WTC11 (cell line): ENCODE data around the gene MVP. TPM values are rescaled to one million over a fixed set of nuclear protein-coding genes. Genes with fewer than 3 reads are reported as not detected.

Experiments
- ATAC-seq: fragments of 200-7000 bp; cut with Tn5 transposase; 2 replicates; pipeline ENCODE4 v1.10.0; 2021; ENCODE audit warnings: mild to moderate bottlenecking, moderate library complexity
- CTCF ChIA-PET: fragments of 300-600 bp; sonication (Branson Sonifier 250); formaldehyde crosslinking; loops from one replicate; lab custom pipeline; 2021; ENCODE audit warnings: antibody characterized with exemption; lab: Charles Lee
- POLR2A ChIA-PET: fragments of 350-600 bp; sonication (Branson Sonifier 250); formaldehyde crosslinking; loops from one replicate; lab custom pipeline; 2021; ENCODE audit warnings: antibody characterized with exemption; lab: Charles Lee
- DNase-seq: peaks from one replicate; pipeline ENCODE4 v3.0.0; 2021; ENCODE audit warnings: low spot score
- H3K27ac Mint-ChIP-seq: 2 replicates; pipeline ENCODE4 v1.8.0; 2021; ENCODE audit warnings: mixed read lengths
- H3K27me3 Mint-ChIP-seq: 2 replicates; pipeline ENCODE4 v1.8.0; 2021; ENCODE audit warnings: low read depth, mild to moderate bottlenecking, moderate library complexity, mixed read lengths
- H3K36me3 Mint-ChIP-seq: 2 replicates; pipeline ENCODE4 v1.8.0; 2021; ENCODE audit warnings: mixed read lengths
- H3K4me1 Mint-ChIP-seq: 2 replicates; pipeline ENCODE4 v1.8.0; 2022; ENCODE audit warnings: mixed read lengths
- H3K4me3 Mint-ChIP-seq: 2 replicates; pipeline ENCODE4 v1.8.0; 2021; ENCODE audit warnings: mild to moderate bottlenecking, moderate library complexity, mixed read lengths
- H3K9me3 Mint-ChIP-seq: 2 replicates; pipeline ENCODE4 v1.8.0; 2021; ENCODE audit warnings: mixed read lengths
- ATF3 ChIP-seq: sonication (generic); formaldehyde crosslinking; conservative IDR thresholded peaks from 2 replicates; pipeline ENCODE4 v1.8.1; 2022; ENCODE audit warnings: mild to moderate bottlenecking, missing genetic modification reagents
- ATF6 ChIP-seq: sonication (generic); formaldehyde crosslinking; IDR thresholded peaks from 2 replicates; pipeline ENCODE4 v1.8.1; 2023; ENCODE audit warnings: mild to moderate bottlenecking, missing genetic modification reagents
- CREB1 ChIP-seq: sonication (generic); formaldehyde crosslinking; IDR thresholded peaks from 2 replicates; pipeline ENCODE4 v1.8.0; 2023; ENCODE audit warnings: mild to moderate bottlenecking, missing genetic modification reagents
- E2F4 ChIP-seq: sonication (generic); formaldehyde crosslinking; IDR thresholded peaks from 2 replicates; pipeline ENCODE4 v1.8.1; 2022; ENCODE audit warnings: low read depth, mild to moderate bottlenecking, moderate library complexity, missing genetic modification reagents, borderline replicate concordance
- E2F5 ChIP-seq: sonication (generic); formaldehyde crosslinking; IDR thresholded peaks from 2 replicates; pipeline ENCODE4 v1.8.1; 2022; ENCODE audit warnings: mild to moderate bottlenecking, moderate library complexity, missing genetic modification reagents
- EMX1 ChIP-seq: fragments of 250-450 bp; sonication (Bioruptor Pico); IDR thresholded peaks from 2 replicates; pipeline ENCODE4 v1.8.0; 2021; ENCODE audit warnings: mild to moderate bottlenecking
- ERG ChIP-seq: fragments of 250-450 bp; sonication (Bioruptor Pico); IDR thresholded peaks from 2 replicates; pipeline ENCODE4 v1.8.0; 2021; ENCODE audit warnings: mild to moderate bottlenecking
- FOXK1 ChIP-seq: sonication (generic); formaldehyde crosslinking; IDR thresholded peaks from 2 replicates; pipeline ENCODE4 v1.8.0; 2022; ENCODE audit warnings: mild to moderate bottlenecking, moderate library complexity, missing genetic modification reagents
- FOXP1 ChIP-seq: sonication (generic); formaldehyde crosslinking; IDR thresholded peaks from 2 replicates; pipeline ENCODE4 v1.8.0; 2022; ENCODE audit warnings: missing genetic modification reagents, mild to moderate bottlenecking, moderate library complexity, borderline replicate concordance
- GRHL2 ChIP-seq: fragments of 250-450 bp; sonication (Bioruptor Pico); IDR thresholded peaks from 2 replicates; pipeline ENCODE4 v1.8.0; 2022; ENCODE audit warnings: mild to moderate bottlenecking, moderate library complexity; ENCODE audit not compliant: insufficient replicate concordance, severe bottlenecking
- MLX ChIP-seq: sonication (generic); formaldehyde crosslinking; IDR thresholded peaks from 2 replicates; pipeline ENCODE4 v1.8.1; 2023; ENCODE audit warnings: mild to moderate bottlenecking, missing genetic modification reagents, moderate library complexity
- MYBL2 ChIP-seq: sonication (generic); formaldehyde crosslinking; IDR thresholded peaks from 2 replicates; pipeline ENCODE4 v1.8.1; 2023; ENCODE audit warnings: mild to moderate bottlenecking, moderate library complexity, missing genetic modification reagents
- NFATC4 ChIP-seq: fragments of 250-450 bp; sonication (Bioruptor Pico); IDR thresholded peaks from 2 replicates; pipeline ENCODE4 v1.9.0; 2021; ENCODE audit warnings: mild to moderate bottlenecking
- NFE2L1 ChIP-seq: sonication (generic); formaldehyde crosslinking; IDR thresholded peaks from 2 replicates; pipeline ENCODE4 v1.8.1; 2023; ENCODE audit warnings: missing genetic modification reagents
- NFYB ChIP-seq: sonication (generic); formaldehyde crosslinking; conservative IDR thresholded peaks from 2 replicates; pipeline ENCODE4 v1.8.0; 2022; ENCODE audit warnings: low read depth, missing genetic modification reagents
- NR2C2 ChIP-seq: sonication (generic); formaldehyde crosslinking; IDR thresholded peaks from 2 replicates; pipeline ENCODE4 v1.8.0; 2022; ENCODE audit warnings: mild to moderate bottlenecking, missing genetic modification reagents
- PREB ChIP-seq: sonication (generic); formaldehyde crosslinking; IDR thresholded peaks from 2 replicates; pipeline ENCODE4 v1.8.1; 2022; ENCODE audit warnings: mild to moderate bottlenecking, missing genetic modification reagents, moderate library complexity, borderline replicate concordance
- PRRX2 ChIP-seq: fragments of 250-450 bp; sonication (Bioruptor Pico); IDR thresholded peaks from 2 replicates; pipeline ENCODE4 v1.8.0; 2021; ENCODE audit warnings: mild to moderate bottlenecking
- TCF7 ChIP-seq: sonication (generic); formaldehyde crosslinking; IDR thresholded peaks from 2 replicates; pipeline ENCODE4 v1.8.0; 2022; ENCODE audit warnings: mild to moderate bottlenecking, low read depth, missing genetic modification reagents, moderate library complexity
- TEAD1 ChIP-seq: sonication (generic); formaldehyde crosslinking; IDR thresholded peaks from 2 replicates; pipeline ENCODE4 v1.8.0; 2022; ENCODE audit warnings: mild to moderate bottlenecking, missing genetic modification reagents
- ZBTB43 ChIP-seq: sonication (generic); formaldehyde crosslinking; IDR thresholded peaks from 2 replicates; pipeline ENCODE4 v1.8.1; 2023; ENCODE audit warnings: mild to moderate bottlenecking, missing genetic modification reagents
- ZNF416 ChIP-seq: fragments of 250-450 bp; sonication (Bioruptor Pico); IDR thresholded peaks from 2 replicates; pipeline ENCODE4 v1.9.0; 2021; ENCODE audit warnings: mild to moderate bottlenecking, inconsistent platforms
- ZNF425 ChIP-seq: fragments of 250-450 bp; sonication (Bioruptor Pico); conservative IDR thresholded peaks from 2 replicates; pipeline ENCODE4 v1.9.0; 2021; ENCODE audit warnings: mild to moderate bottlenecking
- ZNF671 ChIP-seq: fragments of 250-450 bp; sonication (Bioruptor Pico); IDR thresholded peaks from 2 replicates; pipeline ENCODE4 v1.8.0; 2021; ENCODE audit warnings: mild to moderate bottlenecking
- total RNA-seq: library from RNA; stranded (reverse); gene quantifications from 3 replicates; pipeline ENCODE4 v1.2.3, GENCODE V29; 2021

MVP gene
- total RNA-seq, 1 experiment from 2014 or later = 10.8 TPM

- Mint-ChIP-seq H3K9me3 (no peaks in the 10 kb centered on the region), H3K27me3 (no peaks in the 10 kb centered on the region; the same call in 1 of the 2 replicates), H3K27ac (peak overlapping the region; percentile 95), H3K36me3 (peaks cover 10% of the 10 kb centered on the region), H3K4me3 (peak overlapping the region; percentile 94), H3K4me1 (peaks cover 52% of the 10 kb centered on the region)
- DNase-seq (peak; percentile 98), ATAC-seq (peak; percentile 76)
- ChIA-PET CTCF (interaction anchor here (0.6 to 4.8 kb wide), 11 partner anchors 9 to 244 kb away, joined by 3 to 18 read pairs (median 6); partner anchors contain the start of genes ASPHD1, KIF22, MVP and SEZ6L2), POLR2A (interaction anchor here (1.5 to 1.6 kb wide), 2 partner anchors 37 to 88 kb away, joined by 3 to 5 read pairs; partner anchors contain the start of gene SEZ6L2)
- TF ChIP-seq ZNF416 (CRISPR knock-in tag) (peak; percentile 92), E2F4 (CRISPR knock-in tag) (0 out of 2 replicates have a peak, but pooled peaks have one; percentile 9), ZBTB43 (CRISPR knock-in tag) (peak; percentile 18; the same call in 1 of the 2 replicates), FOXP1 (peak; percentile 74), MYBL2 (CRISPR knock-in tag) (0 out of 2 replicates have a peak, but pooled peaks have one; percentile 59), EMX1 (CRISPR knock-in tag) (peak; percentile 87), ATF6 (no peak), NFATC4 (peak; percentile 94), GRHL2 (no peak), NR2C2 (CRISPR knock-in tag) (no peak), ZNF671 (CRISPR knock-in tag) (0 out of 2 replicates have a peak, but pooled peaks have one; percentile 48), TCF7 (CRISPR knock-in tag) (0 out of 2 replicates have a peak, but pooled peaks have one; percentile 37), TEAD1 (CRISPR knock-in tag) (peak; percentile 11; the same call in 1 of the 2 replicates), CREB1 (CRISPR knock-in tag) (no peak), NFE2L1 (CRISPR knock-in tag) (0 out of 2 replicates have a peak, but pooled peaks have one; percentile 8), NFYB (CRISPR knock-in tag) (0 out of 2 replicates have a peak, but pooled peaks have one; percentile 33), ERG (CRISPR knock-in tag) (peak; percentile 71; the same call in 1 of the 2 replicates), ZNF425 (CRISPR knock-in tag) (no peak), PRRX2 (CRISPR knock-in tag) (peak; percentile 82; the same call in 1 of the 2 replicates), MLX (CRISPR knock-in tag) (no peak), E2F5 (CRISPR knock-in tag) (peak; percentile 50; the same call in 1 of the 2 replicates), ATF3 (no peak), PREB (CRISPR knock-in tag) (no peak), FOXK1 (CRISPR knock-in tag) (no peak)
Observed at GRCh38 chr16:29811170-29811895, 8.9 kb upstream of the MVP start.
